IMR-90 (cell line): ENCODE measurements around the gene BGLAP.

Source experiments
- CEBPB ChIP-seq: IDR thresholded peaks from 2 replicates; pipeline ENCODE4 v1.6.1; 2012; ENCODE audit warnings: low read depth, low read length, improper control_type of control experiment
- MXI1 ChIP-seq: IDR thresholded peaks from 2 replicates; pipeline ENCODE4 v1.6.1; 2012; ENCODE audit warnings: low read depth, mild to moderate bottlenecking, low read length, moderate library complexity, borderline replicate concordance
- NFE2L2 ChIP-seq: fragments of 150-350 bp; IDR thresholded peaks from 2 replicates; pipeline ENCODE4 v1.6.1; 2016; ENCODE audit warnings: low read depth, mild to moderate bottlenecking, low read length
- POLR2A ChIP-seq: IDR thresholded peaks from 2 replicates; pipeline ENCODE4 v1.6.1; 2012; ENCODE audit warnings: mild to moderate bottlenecking, low read depth, low read length
- RAD21 ChIP-seq: IDR thresholded peaks from 2 replicates; pipeline ENCODE4 v1.6.1; 2012; ENCODE audit warnings: low read length, improper control_type of control experiment
- RCOR1 ChIP-seq: IDR thresholded peaks from 2 replicates; pipeline ENCODE4 v1.6.1; 2012; ENCODE audit warnings: mild to moderate bottlenecking, low read length, improper control_type of control experiment; ENCODE audit not compliant: insufficient replicate concordance
- RFX5 ChIP-seq: IDR thresholded peaks from 2 replicates; pipeline ENCODE4 v1.8.0; 2012; ENCODE audit warnings: low read depth, mild to moderate bottlenecking, low read length, moderate library complexity
- TF ChIP-seq, protein P1 (sequence below): conservative IDR thresholded peaks from 2 replicates; pipeline ENCODE4 v1.5.1; 2012; ENCODE audit warnings: mild to moderate bottlenecking, low read depth, low read length, improper control_type of control experiment
- TF ChIP-seq, protein P2 (sequence below): fragments of 150-350 bp; IDR thresholded peaks from 2 replicates; pipeline ENCODE4 v1.6.1; 2017; ENCODE audit warnings: mild to moderate bottlenecking, antibody characterized with exemption, low read length, low read depth

DNA sequence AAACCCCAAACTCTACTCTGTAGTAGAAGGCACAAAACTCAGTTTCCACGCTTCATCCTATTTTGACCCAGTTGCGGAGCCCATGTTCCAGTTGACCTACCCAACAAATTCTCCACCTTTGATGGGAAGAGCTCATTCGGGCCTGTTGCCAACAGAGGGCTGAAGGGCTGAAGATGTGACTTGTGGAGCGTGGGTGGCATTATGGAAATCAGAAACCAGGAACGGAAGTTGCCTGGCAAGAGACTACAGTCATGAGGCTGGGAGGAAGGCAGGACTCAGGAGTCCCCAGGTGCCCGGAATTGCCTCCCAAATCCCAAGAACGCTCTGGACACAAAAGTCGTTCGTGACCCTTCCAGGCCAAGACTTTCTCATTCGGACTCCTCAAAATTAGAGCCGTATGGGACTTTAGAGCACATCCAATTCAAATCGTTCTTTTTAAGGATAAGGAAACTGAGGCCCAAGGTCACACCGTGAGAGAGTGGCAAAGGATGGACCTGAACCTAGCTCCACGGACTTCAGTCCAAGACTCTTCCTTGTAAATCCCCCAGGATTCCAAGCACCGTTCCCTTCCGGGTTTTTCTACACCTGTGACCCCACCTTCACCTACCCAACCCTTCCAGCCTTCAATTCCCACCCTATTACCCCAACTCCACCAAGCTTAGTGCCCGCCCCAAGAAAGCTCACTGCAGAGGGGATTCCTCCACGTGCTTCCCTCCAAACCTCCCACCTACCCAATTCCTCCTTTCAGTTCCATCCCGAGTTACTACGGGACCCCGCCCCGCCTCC is 39.9 kb downstream of the BGLAP start:
- TF ChIP-seq CEBPB (no peak), MXI1 (no peak), POLR2A (peak; percentile 18; the same call in 1 of the 2 replicates), NFE2L2 (no peak), RFX5 (no peak), RCOR1 (no peak), RAD21 (no peak)
- TF ChIP-seq, protein P1, sequence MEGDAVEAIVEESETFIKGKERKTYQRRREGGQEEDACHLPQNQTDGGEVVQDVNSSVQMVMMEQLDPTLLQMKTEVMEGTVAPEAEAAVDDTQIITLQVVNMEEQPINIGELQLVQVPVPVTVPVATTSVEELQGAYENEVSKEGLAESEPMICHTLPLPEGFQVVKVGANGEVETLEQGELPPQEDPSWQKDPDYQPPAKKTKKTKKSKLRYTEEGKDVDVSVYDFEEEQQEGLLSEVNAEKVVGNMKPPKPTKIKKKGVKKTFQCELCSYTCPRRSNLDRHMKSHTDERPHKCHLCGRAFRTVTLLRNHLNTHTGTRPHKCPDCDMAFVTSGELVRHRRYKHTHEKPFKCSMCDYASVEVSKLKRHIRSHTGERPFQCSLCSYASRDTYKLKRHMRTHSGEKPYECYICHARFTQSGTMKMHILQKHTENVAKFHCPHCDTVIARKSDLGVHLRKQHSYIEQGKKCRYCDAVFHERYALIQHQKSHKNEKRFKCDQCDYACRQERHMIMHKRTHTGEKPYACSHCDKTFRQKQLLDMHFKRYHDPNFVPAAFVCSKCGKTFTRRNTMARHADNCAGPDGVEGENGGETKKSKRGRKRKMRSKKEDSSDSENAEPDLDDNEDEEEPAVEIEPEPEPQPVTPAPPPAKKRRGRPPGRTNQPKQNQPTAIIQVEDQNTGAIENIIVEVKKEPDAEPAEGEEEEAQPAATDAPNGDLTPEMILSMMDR: no peak
- TF ChIP-seq, protein P2, sequence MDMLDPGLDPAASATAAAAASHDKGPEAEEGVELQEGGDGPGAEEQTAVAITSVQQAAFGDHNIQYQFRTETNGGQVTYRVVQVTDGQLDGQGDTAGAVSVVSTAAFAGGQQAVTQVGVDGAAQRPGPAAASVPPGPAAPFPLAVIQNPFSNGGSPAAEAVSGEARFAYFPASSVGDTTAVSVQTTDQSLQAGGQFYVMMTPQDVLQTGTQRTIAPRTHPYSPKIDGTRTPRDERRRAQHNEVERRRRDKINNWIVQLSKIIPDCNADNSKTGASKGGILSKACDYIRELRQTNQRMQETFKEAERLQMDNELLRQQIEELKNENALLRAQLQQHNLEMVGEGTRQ: no peak
